ENCODE measurements around the gene N4BP2L2. TPM values are rescaled to one million over a fixed set of nuclear protein-coding genes. Genes with fewer than 3 reads are reported as not detected.

The N4BP2L2 gene
- total RNA-seq, 1 experiment from 2014 or later: 128 TPM

DNA sequence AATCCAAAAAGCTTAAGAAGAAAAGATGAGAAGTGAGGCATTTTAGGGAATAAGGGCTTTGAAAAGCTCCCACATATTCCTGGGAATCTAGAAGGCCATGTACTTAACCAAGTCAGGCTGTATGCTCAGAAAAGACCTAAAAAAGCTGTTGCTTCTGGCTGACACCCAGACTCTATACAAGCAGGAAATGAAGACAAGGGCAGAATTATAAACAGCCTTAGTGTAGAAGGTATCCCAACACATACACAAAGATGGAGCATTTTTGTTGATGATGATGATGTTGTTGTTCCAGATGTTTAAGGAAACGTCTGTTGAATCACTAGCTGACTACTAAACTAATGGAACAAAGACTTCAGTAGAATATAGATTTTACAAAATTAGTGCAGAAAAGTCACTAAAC, 84.6 kb downstream of the N4BP2L2 start:
- Mint-ChIP-seq H3K27me3 (ENCODE audit: insufficient read depth, unreplicated experiment) (no peaks in the 10 kb centered on the region), H3K36me3 (ENCODE audit: insufficient read depth, unreplicated experiment) (no peaks in the 10 kb centered on the region), H3K27ac (ENCODE audit: unreplicated experiment) (no peak overlapping the region), H3K4me3 (ENCODE audit: unreplicated experiment) (no peak overlapping the region), H3K9me3 (ENCODE audit: unreplicated experiment) (no peaks in the 10 kb centered on the region), H3K4me1 (ENCODE audit: low read depth, unreplicated experiment) (peaks cover 3% of the 10 kb centered on the region)
- ChIA-PET CTCF (interaction anchor here (0.6 kb wide), 1 partner anchor 192 kb away, joined by 3 read pairs; no protein-coding TSS in a partner anchor), POLR2A (no interaction called here)
- Histone ChIP-seq H3K36me3 (ENCODE audit: control insufficient read depth, insufficient read depth, low read length) (no peaks in the 10 kb centered on the region), H3K9me3 (peaks cover 14% of the 10 kb centered on the region), H3K4me1 (peaks cover 2% of the 10 kb centered on the region), H3K4me3 (ENCODE audit: low read depth, low read length) (no peak overlapping the region), H3K27me3 (replicated peaks; ENCODE audit: control insufficient read depth, insufficient read depth, low read length) (no peaks in the 10 kb centered on the region)
- no peak for DNase-seq
- BruUV-seq (replicated peaks): no TSS peak
- intact Hi-C loops (cut with micrococcal nuclease; ENCODE audit: unreplicated experiment): no loop called here
- no peak for TF ChIP-seq CTCF (IDR thresholded peaks at IDR 0.05; ENCODE audit: insufficient read depth in 1 of 2, low read depth in 1 of 2, low read length in 1 of 2, severe bottlenecking in 1 of 2, unreplicated experiment in 1 of 2)

GRCh38 chr13:32448972-32449371, 89.6 kb downstream of the N4BP2L2 start:
- Histone ChIP-seq H3K27me3 (replicated peaks; ENCODE audit: control insufficient read depth, insufficient read depth, low read length) (no peaks in the 10 kb centered on the region), H3K9me3 (no peaks in the 10 kb centered on the region), H3K36me3 (ENCODE audit: control insufficient read depth, insufficient read depth, low read length) (no peaks in the 10 kb centered on the region), H3K4me1 (peaks cover 40% of the 10 kb centered on the region), H3K4me3 (ENCODE audit: low read depth, low read length) (no peak overlapping the region)
- no TSS peak for BruUV-seq (replicated peaks)
- H3K4me1 Mint-ChIP-seq (ENCODE audit: low read depth, unreplicated experiment): peaks cover 34% of the 10 kb centered on the region
- ChIA-PET POLR2A (no interaction called here), CTCF (interaction anchor here (0.7 kb wide), 1 partner anchor 448 kb away, joined by 3 read pairs; no protein-coding TSS in a partner anchor)
- TF ChIP-seq CTCF (IDR thresholded peaks at IDR 0.05; ENCODE audit: insufficient read depth in 1 of 2, low read depth in 1 of 2, low read length in 1 of 2, severe bottlenecking in 1 of 2, unreplicated experiment in 1 of 2): no peak
- no peaks in the 10 kb centered on the region for H3K27me3 Mint-ChIP-seq (ENCODE audit: insufficient read depth, unreplicated experiment)
- no peaks in the 10 kb centered on the region for H3K9me3 Mint-ChIP-seq (ENCODE audit: unreplicated experiment)
- no peak overlapping the region for H3K27ac Mint-ChIP-seq (ENCODE audit: unreplicated experiment)
- H3K36me3 Mint-ChIP-seq (ENCODE audit: insufficient read depth, unreplicated experiment): peaks cover 2% of the 10 kb centered on the region
- intact Hi-C loops (cut with micrococcal nuclease; ENCODE audit: unreplicated experiment): loop anchor here (5.0 to 10.0 kb wide), 2 partner anchors 112 to 184 kb away; no protein-coding TSS in a partner anchor
- H3K4me3 Mint-ChIP-seq (ENCODE audit: unreplicated experiment): no peak overlapping the region
- no peak for DNase-seq

- POLR2A ChIA-PET: interaction anchor here (0.7 to 1.1 kb wide), 2 partner anchors 9 to 20 kb away, joined by 3 to 4 read pairs; partner anchors contain the start of gene N4BP2L1
- peaks cover 7% of the 10 kb centered on the region for H3K36me3 Mint-ChIP-seq (ENCODE audit: insufficient read depth, unreplicated experiment)
- no peaks in the 10 kb centered on the region for H3K27me3 Mint-ChIP-seq (ENCODE audit: insufficient read depth, unreplicated experiment)
- H3K4me1 Mint-ChIP-seq (ENCODE audit: low read depth, unreplicated experiment): peaks cover 36% of the 10 kb centered on the region
- intact Hi-C loops (cut with micrococcal nuclease; ENCODE audit: unreplicated experiment): loop anchor here (5.0 to 10.0 kb wide), 2 partner anchors 111 to 183 kb away; no protein-coding TSS in a partner anchor
- H3K4me3 ChIP-seq (ENCODE audit: low read depth, low read length): no peak overlapping the region
- H3K4me1 ChIP-seq: peaks cover 40% of the 10 kb centered on the region
- no peaks in the 10 kb centered on the region for H3K9me3 ChIP-seq
- DNase-seq: no peak
- BruUV-seq (replicated peaks): no TSS peak
- peak overlapping the region; percentile 19 for H3K27ac Mint-ChIP-seq (ENCODE audit: unreplicated experiment)
- CTCF ChIA-PET: no interaction called here
- H3K27me3 ChIP-seq (replicated peaks; ENCODE audit: control insufficient read depth, insufficient read depth, low read length): no peaks in the 10 kb centered on the region
- H3K4me3 Mint-ChIP-seq (ENCODE audit: unreplicated experiment): no peak overlapping the region
- no peaks in the 10 kb centered on the region for H3K9me3 Mint-ChIP-seq (ENCODE audit: unreplicated experiment)
- TF ChIP-seq CTCF (IDR thresholded peaks at IDR 0.05; ENCODE audit: insufficient read depth in 1 of 2, low read depth in 1 of 2, low read length in 1 of 2, severe bottlenecking in 1 of 2, unreplicated experiment in 1 of 2): no peak
- H3K36me3 ChIP-seq (ENCODE audit: control insufficient read depth, insufficient read depth, low read length): no peaks in the 10 kb centered on the region
Observed at GRCh38 chr13:32447894-32448623, 90.5 kb downstream of the N4BP2L2 start.

All from Caco-2 (cell line).